NCI-H2196 treated with DMSO at 0.1 percent for 48 hours (cell line): ENCODE results near the gene STOX2.

ENCODE experiments used
- DNase-seq: peaks from one replicate; lab custom pipeline; 2025; ENCODE audit not compliant: unreplicated experiment; lab: John Stamatoyannopoulos, UW

STOX2 gene

GRCh38 chr4:183888564-183888963 is 16.5 kb upstream of the STOX2 start:
- no peak for DNase-seq

GRCh38 chr4:183889190-183889589 is 15.9 kb upstream of the STOX2 start:
- DNase-seq: no peak

GRCh38 chr4:183897193-183897592 is 7.9 kb upstream of the STOX2 start:
- no peak for DNase-seq

GRCh38 chr4:183898456-183898855 is 6.7 kb upstream of the STOX2 start:
- DNase-seq: no peak

GRCh38 chr4:183903021-183903760 is 1.9 kb upstream of the STOX2 start:
- no peak for DNase-seq

- DNase-seq: no peak
Observed at GRCh38 chr4:183905593-183906488, 734 bp downstream of the STOX2 start.

- no peak for DNase-seq
Observed at GRCh38 chr4:183906489-183906738, 1.3 kb downstream of the STOX2 start.

- DNase-seq: no peak
Observed at GRCh38 chr4:183906739-183907651, 1.9 kb downstream of the STOX2 start.

GRCh38 chr4:183907871-183908683 is 3.0 kb downstream of the STOX2 start:
- no peak for DNase-seq

GRCh38 chr4:183909187-183909586 is 4.1 kb downstream of the STOX2 start:
- no peak for DNase-seq

- DNase-seq: no peak
Observed at GRCh38 chr4:183909801-183910200, 4.7 kb downstream of the STOX2 start.

GRCh38 chr4:183912585-183912984 is 7.5 kb downstream of the STOX2 start:
- DNase-seq: no peak

- DNase-seq: no peak
Observed at GRCh38 chr4:183915976-183916375, 10.9 kb downstream of the STOX2 start.

- no peak for DNase-seq
Observed at GRCh38 chr4:183918696-183919095, 13.6 kb downstream of the STOX2 start.

- no peak for DNase-seq
Observed at GRCh38 chr4:183919141-183919540, 14.0 kb downstream of the STOX2 start.

- DNase-seq: no peak
Observed at GRCh38 chr4:183920512-183920911, 15.4 kb downstream of the STOX2 start.

GRCh38 chr4:183921335-183921734 is 16.2 kb downstream of the STOX2 start:
- no peak for DNase-seq

GRCh38 chr4:183924362-183925044 is 19.4 kb downstream of the STOX2 start:
- no peak for DNase-seq

GRCh38 chr4:183926950-183927349 is 21.8 kb downstream of the STOX2 start:
- no peak for DNase-seq

- DNase-seq: no peak
Observed at GRCh38 chr4:183932576-183932975, 27.5 kb downstream of the STOX2 start.
